H1 (cell line): Measurements from ENCODE around the gene ACSL4. TPM values are rescaled to one million over a fixed set of nuclear protein-coding genes. Genes with fewer than 3 reads are reported as not detected.

ENCODE experiments used
- CTCF ChIA-PET: fragments of 300-600 bp; sonication (Branson Sonifier 250); formaldehyde crosslinking; loops from one replicate; lab custom pipeline; 2021; ENCODE audit not compliant: partially characterized antibody; lab: Charles Lee
- POLR2A ChIA-PET: fragments of 300-600 bp; sonication (Branson Sonifier 250); formaldehyde crosslinking; loops from one replicate; lab custom pipeline; 2021; ENCODE audit warnings: inconsistent platforms; ENCODE audit not compliant: partially characterized antibody; lab: Charles Lee
- DNase-seq, 2 experiments: peaks; one replicate each; pipeline versions ENCODE4 v3.0.0 to v3.0.0-alpha.2; 2010 to 2022; ENCODE audit warnings: low spot score in 2 of 2, low read depth in 1 of 2, mixed read lengths in 1 of 2
- FAIRE-seq: peaks from 2 replicates; lab custom pipeline; 2011; peaks lifted over from hg19 to GRCh38; lab: Jason Lieb, UNC
- H2AFZ ChIP-seq: 2 replicates; pipeline ENCODE4 v1.8.1; 2012; ENCODE audit warnings: low read length, inconsistent platforms
- H2AK5ac ChIP-seq: 2 replicates; pipeline ENCODE4 v1.6.1; 2013; ENCODE audit warnings: low read depth, low read length
- H2BK120ac ChIP-seq: replicated peaks from 2 replicates; pipeline ENCODE3; 2013; ENCODE audit warnings: low read depth, low read length, inconsistent platforms
- H2BK12ac ChIP-seq: 2 replicates; pipeline ENCODE4 v1.6.1; 2013; ENCODE audit warnings: low read depth, low read length
- H2BK15ac ChIP-seq: 2 replicates; pipeline ENCODE4 v1.6.1; 2013; ENCODE audit warnings: low read length
- H2BK20ac ChIP-seq: 2 replicates; pipeline ENCODE4 v1.6.1; 2013; ENCODE audit warnings: low read length
- H2BK5ac ChIP-seq: 2 replicates; pipeline ENCODE4 v1.6.1; 2013; ENCODE audit warnings: low read depth, low read length
- H3K14ac ChIP-seq: 2 replicates; pipeline ENCODE4 v1.6.1; 2013; ENCODE audit warnings: inconsistent platforms; ENCODE audit not compliant: insufficient read length
- H3K18ac ChIP-seq: 2 replicates; pipeline ENCODE4 v1.6.1; 2013; ENCODE audit warnings: low read length; ENCODE audit errors: extremely low read depth
- H3K23ac ChIP-seq: 2 replicates; pipeline ENCODE4 v1.6.1; 2013; ENCODE audit warnings: inconsistent platforms; ENCODE audit not compliant: insufficient read length
- H3K23me2 ChIP-seq: 2 replicates; pipeline ENCODE4 v1.6.1; 2013; ENCODE audit warnings: low read depth, low read length
- H3K27ac ChIP-seq: 2 replicates; pipeline ENCODE4 v1.6.1; 2011; ENCODE audit warnings: low read depth, low read length, inconsistent platforms
- H3K27me3 ChIP-seq, 4 experiments: replicated peaks in 1 of 4; 1 replicate in 1 of 4; 2 replicates in 3 of 4; pipeline versions ENCODE4 v1.6.1 to v1.8.1; 2011 to 2013; ENCODE audit warnings: low read length in 3 of 4, mild to moderate bottlenecking in 3 of 4, inconsistent platforms in 2 of 4, mixed read lengths in 2 of 4, moderate library complexity in 1 of 4; ENCODE audit not compliant: control insufficient read depth in 3 of 4, insufficient read depth in 3 of 4; ENCODE audit errors: extremely low read depth in 1 of 4
- H3K36me3 ChIP-seq, 4 experiments: 2 replicates each; pipeline versions ENCODE4 v1.6.1 to v1.8.1; 2011 to 2013; ENCODE audit warnings: mild to moderate bottlenecking in 4 of 4, low read length in 3 of 4, moderate library complexity in 2 of 4, control low read depth in 1 of 4, inconsistent platforms in 1 of 4; ENCODE audit not compliant: insufficient read depth in 4 of 4, control insufficient read depth in 2 of 4
- H3K4ac ChIP-seq: replicated peaks from 2 replicates; pipeline ENCODE3; 2013; ENCODE audit warnings: low read length, low read depth, mixed read lengths, inconsistent platforms; ENCODE audit not compliant: insufficient read length
- H3K4me1 ChIP-seq, 4 experiments: replicated peaks in 1 of 4; 1 replicate in 1 of 4; 2 replicates in 3 of 4; pipeline versions ENCODE4 v1.6.1 to v1.8.1; 2011 to 2013; ENCODE audit warnings: low read length in 3 of 4, inconsistent platforms in 2 of 4, mixed read lengths in 1 of 4; ENCODE audit not compliant: insufficient read depth in 4 of 4, control insufficient read depth in 3 of 4
- H3K4me2 ChIP-seq, 2 experiments: 2 replicates each; pipeline versions ENCODE4 v1.6.1 to v1.8.1; 2011 to 2013; ENCODE audit warnings: low read depth in 2 of 2, low read length in 2 of 2, control low read depth in 1 of 2, inconsistent platforms in 1 of 2, mild to moderate bottlenecking in 1 of 2; ENCODE audit not compliant: insufficient read depth in 1 of 2
- H3K4me3 ChIP-seq, 4 experiments: fragments of 200-600, 300-600 bp in 1 of 4; sonication (generic), shearing (Covaris generic), sonication (Bioruptor Twin) in 1 of 4; 2 replicates each; pipeline versions ENCODE4 v1.5.1 to v1.8.1; 2011 to 2016; ENCODE audit warnings: low read length in 4 of 4, low read depth in 3 of 4, control low read depth in 2 of 4, inconsistent platforms in 2 of 4, mild to moderate bottlenecking in 2 of 4, mixed read lengths in 1 of 4, moderate library complexity in 1 of 4; ENCODE audit not compliant: insufficient read depth in 2 of 4; ENCODE audit errors: extremely low read depth in 1 of 4
- H3K56ac ChIP-seq: replicated peaks from 2 replicates; pipeline ENCODE3; 2013; ENCODE audit warnings: low read depth, mild to moderate bottlenecking, mixed read lengths, low read length, inconsistent platforms; ENCODE audit not compliant: insufficient read length
- H3K79me1 ChIP-seq: 2 replicates; pipeline ENCODE4 v1.6.1; 2013; ENCODE audit warnings: low read depth, low read length, control low read depth
- H3K79me2 ChIP-seq, 2 experiments: 2 replicates each; pipeline versions ENCODE4 v1.6.1 to v1.8.1; 2012 to 2013; ENCODE audit warnings: low read length in 2 of 2, mild to moderate bottlenecking in 2 of 2, inconsistent platforms in 1 of 2; ENCODE audit not compliant: insufficient read depth in 2 of 2, control insufficient read depth in 1 of 2
- H3K9ac ChIP-seq, 4 experiments: replicated peaks in 1 of 4; 1 replicate in 1 of 4; 2 replicates in 3 of 4; pipeline versions ENCODE4 v1.6.1 to v1.8.1; 2011 to 2013; ENCODE audit warnings: low read depth in 3 of 4, low read length in 3 of 4, control low read depth in 2 of 4, mild to moderate bottlenecking in 2 of 4, moderate library complexity in 2 of 4, inconsistent platforms in 1 of 4; ENCODE audit errors: extremely low read depth in 1 of 4
- H3K9me3 ChIP-seq, 2 experiments: 2 replicates each; pipeline versions ENCODE4 v1.6.1 to v1.8.1; 2012 to 2013; ENCODE audit warnings: mild to moderate bottlenecking in 2 of 2, moderate library complexity in 2 of 2, control low read depth in 1 of 2, inconsistent platforms in 1 of 2, low read depth in 1 of 2, low read length in 1 of 2, mixed read lengths in 1 of 2; ENCODE audit not compliant: insufficient read depth in 2 of 2
- H4K20me1 ChIP-seq, 2 experiments: replicated peaks in 1 of 2; 2 replicates each; pipeline versions ENCODE3 to v1.8.1; 2011 to 2013; ENCODE audit warnings: inconsistent platforms in 2 of 2, low read length in 2 of 2, mild to moderate bottlenecking in 1 of 2; ENCODE audit not compliant: insufficient read depth in 2 of 2, control insufficient read depth in 1 of 2
- H4K5ac ChIP-seq: 2 replicates; pipeline ENCODE4 v1.6.1; 2013; ENCODE audit warnings: low read length, low read depth, mixed read lengths, inconsistent platforms; ENCODE audit not compliant: insufficient read length
- H4K8ac ChIP-seq: 2 replicates; pipeline ENCODE4 v1.8.0; 2013; ENCODE audit warnings: mild to moderate bottlenecking, moderate library complexity, low read length, inconsistent platforms; ENCODE audit not compliant: insufficient read depth; ENCODE audit errors: extremely low read depth
- H4K91ac ChIP-seq: replicated peaks from 2 replicates; pipeline ENCODE3; 2013; ENCODE audit warnings: low read length, mixed read lengths, inconsistent platforms; ENCODE audit not compliant: insufficient read length
- BCL11A ChIP-seq, 2 experiments: IDR thresholded peaks; one replicate each; pipeline ENCODE4 v1.6.1; 2011; ENCODE audit warnings: low read depth in 2 of 2, low read length in 2 of 2, mild to moderate bottlenecking in 2 of 2
- BRCA1 ChIP-seq: IDR thresholded peaks from 2 replicates; pipeline ENCODE4 v1.6.1; 2012; ENCODE audit warnings: low read depth, low read length, improper control_type of control experiment
- CHD1 ChIP-seq: IDR thresholded peaks from 2 replicates; pipeline ENCODE4 v1.6.1; 2012; ENCODE audit warnings: low read depth, low read length, improper control_type of control experiment
- CHD2 ChIP-seq: IDR thresholded peaks from 2 replicates; pipeline ENCODE4 v1.6.1; 2012; ENCODE audit warnings: low read length, improper control_type of control experiment
- CTBP2 ChIP-seq: IDR thresholded peaks from 2 replicates; pipeline ENCODE4 v1.7.0; 2011; ENCODE audit warnings: borderline replicate concordance, mild to moderate bottlenecking, moderate library complexity, mixed read lengths, low read length; ENCODE audit not compliant: insufficient read depth, insufficient read length
- JUN ChIP-seq: IDR thresholded peaks from 2 replicates; pipeline ENCODE4 v1.6.1; 2011; ENCODE audit warnings: low read depth, mild to moderate bottlenecking, improper control_type of control experiment, low read length
- NANOG ChIP-seq: IDR thresholded peaks from 2 replicates; pipeline ENCODE4 v1.6.1; 2011; ENCODE audit warnings: low read length, low read depth, mild to moderate bottlenecking, inconsistent platforms; ENCODE audit not compliant: insufficient read depth, poor library complexity, severe bottlenecking
- RXRA ChIP-seq: IDR thresholded peaks from 2 replicates; pipeline ENCODE4 v1.6.1; 2011; ENCODE audit warnings: low read depth, mild to moderate bottlenecking, low read length, moderate library complexity; ENCODE audit not compliant: insufficient read depth
- SAP30 ChIP-seq: fragments of 300-600 bp; sonication (generic); IDR thresholded peaks from 2 replicates; pipeline ENCODE4 v1.7.1; 2012; ENCODE audit warnings: low read length, moderate library complexity, mild to moderate bottlenecking, inconsistent platforms; ENCODE audit not compliant: insufficient read depth, insufficient replicate concordance
- SP1 ChIP-seq: IDR thresholded peaks from 2 replicates; pipeline ENCODE4 v1.6.1; 2011; ENCODE audit warnings: low read depth, low read length
- WGBS, 2 experiments: shearing (Covaris generic) in 1 of 2; methylation state at CpG; one replicate each; pipeline versions ENCODE4 v1.1.6 to v1.1.7; 2013 to 2015; ENCODE audit warnings: low lambda C conversion rate in 2 of 2, mixed read lengths in 2 of 2, inconsistent platforms in 1 of 2, low coverage in 1 of 2, missing lambda C conversion rate in 1 of 2; ENCODE audit not compliant: insufficient replicate concordance in 2 of 2, insufficient coverage in 1 of 2, insufficient read length in 1 of 2; ENCODE audit errors: extremely low coverage in 1 of 2, missing lambda C conversion rate in 1 of 2; 5-methylcytosine and 5-hydroxymethylcytosine counted together
- polyA plus RNA-seq, 7 experiments: library from polyadenylated mRNA; depleted of rRNA in 3 of 7; stranded (reverse) in 5 of 7; unstranded in 2 of 7; fragments of >200 nt in 5 of 7; fragments of 200-250 nt in 2 of 7; gene quantifications; 1 replicate in 5 of 7; 2 replicates in 1 of 7; 4 replicates in 1 of 7; pipeline versions ENCODE4 v1.2.1 to v1.2.3, GENCODE V29; 2011 to 2013; ENCODE audit warnings: missing spikeins in 2 of 7, mixed read lengths in 2 of 7
- total RNA-seq: library from RNA; stranded (reverse); fragmentation: NEBNext Ultra II Directional; extraction: Animal tissue kit (Norgen Biotek cat#: 25700); gene quantifications from 2 replicates; pipeline ENCODE4 v1.2.1, GENCODE V29; 2021
- TF ChIP-seq, protein P1 (sequence below), 3 experiments: IDR thresholded peaks; 1 replicate in 2 of 3; 2 replicates in 1 of 3; pipeline versions ENCODE4 v1.5.1 to v1.6.1; 2011; ENCODE audit warnings: low read length in 3 of 3, mild to moderate bottlenecking in 3 of 3, inconsistent platforms in 2 of 3, low read depth in 1 of 3, moderate library complexity in 1 of 3; ENCODE audit not compliant: insufficient read depth in 1 of 3; ENCODE audit errors: control extremely low read depth in 1 of 3

ACSL4 gene
- total and polyA plus RNA-seq, 2 of the 8 experiments (the other 6 are each of a cell fraction or from before 2014, with no cell fraction given) = 11.3 to 47.0 TPM

DNA sequence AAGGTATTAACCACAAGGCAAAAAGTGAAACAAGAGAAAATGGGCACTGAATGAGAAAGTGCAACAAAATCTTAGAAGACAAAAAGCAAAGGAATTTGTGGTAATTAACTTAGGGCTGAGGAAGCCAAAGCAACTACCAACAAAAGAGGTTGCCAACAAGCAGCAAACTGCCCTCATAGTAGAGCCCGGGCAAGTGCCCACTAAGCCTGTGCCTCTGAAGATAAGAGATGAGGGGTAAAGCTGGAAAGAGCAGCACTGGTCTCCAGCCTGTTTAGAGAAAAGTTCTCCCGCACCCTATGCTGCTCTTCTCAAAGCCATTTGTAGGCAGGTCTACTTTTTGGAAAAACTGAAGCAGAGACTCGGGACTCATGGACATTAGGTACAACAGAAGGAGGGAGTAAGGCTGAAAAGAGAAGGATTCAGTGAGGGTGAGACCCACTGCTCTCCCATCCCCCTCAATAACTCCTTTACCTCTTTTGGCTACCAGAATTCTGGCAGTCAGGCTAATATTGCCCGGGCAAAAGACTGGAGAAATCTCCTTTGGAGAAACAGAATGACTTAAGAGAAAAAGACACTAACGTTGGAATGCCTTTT is 78.4 kb downstream of the ACSL4 start:
- CTCF ChIA-PET = interaction anchor here (1.4 to 1.5 kb wide), 2 partner anchors 169 to 236 kb away, joined by 3 read pairs; no protein-coding TSS in a partner anchor
- Histone ChIP-seq H2BK5ac (no peak overlapping the region), H4K20me1 (no peaks in the 10 kb centered on the region), H2AFZ (no peak overlapping the region), H3K23ac (no peak overlapping the region), H3K27me3 (no peaks in the 10 kb centered on the region), H3K4ac (no peak overlapping the region), H3K4me2 (no peak overlapping the region), H3K14ac (no peak overlapping the region), H3K56ac (no peak overlapping the region), H2BK20ac (no peak overlapping the region), H3K79me1 (no peaks in the 10 kb centered on the region), H3K18ac (no peak overlapping the region), H3K36me3 (peaks cover 0 to 5% (median 3%) of the 10 kb centered on the region in 4 experiments; a peak in 4 of 8 replicates), H3K23me2 (no peaks in the 10 kb centered on the region), H3K27ac (no peak overlapping the region), H2AK5ac (no peak overlapping the region), H3K4me3 (no peak overlapping the region), H2BK15ac (no peak overlapping the region), H3K4me1 (no peaks in the 10 kb centered on the region), H3K79me2 (no peaks in the 10 kb centered on the region), H4K91ac (no peak overlapping the region), H2BK12ac (no peak overlapping the region), H2BK120ac (no peak overlapping the region), H4K8ac (no peak overlapping the region), H3K9me3 (no peaks in the 10 kb centered on the region), H4K5ac (no peak overlapping the region), H3K9ac (no peak overlapping the region)
- 71% methylated on average over 5 of the region's 5 CpGs; no CpG with 5 or more reads in 1 of the 2 experiments for WGBS, 2 experiments
- POLR2A ChIA-PET = no interaction called here
- DNase-seq (no peak), FAIRE-seq (no peak)
- TF ChIP-seq SAP30 = no peak
- no peak for TF ChIP-seq SP1
- no peak for TF ChIP-seq CTBP2
- TF ChIP-seq, protein P1, sequence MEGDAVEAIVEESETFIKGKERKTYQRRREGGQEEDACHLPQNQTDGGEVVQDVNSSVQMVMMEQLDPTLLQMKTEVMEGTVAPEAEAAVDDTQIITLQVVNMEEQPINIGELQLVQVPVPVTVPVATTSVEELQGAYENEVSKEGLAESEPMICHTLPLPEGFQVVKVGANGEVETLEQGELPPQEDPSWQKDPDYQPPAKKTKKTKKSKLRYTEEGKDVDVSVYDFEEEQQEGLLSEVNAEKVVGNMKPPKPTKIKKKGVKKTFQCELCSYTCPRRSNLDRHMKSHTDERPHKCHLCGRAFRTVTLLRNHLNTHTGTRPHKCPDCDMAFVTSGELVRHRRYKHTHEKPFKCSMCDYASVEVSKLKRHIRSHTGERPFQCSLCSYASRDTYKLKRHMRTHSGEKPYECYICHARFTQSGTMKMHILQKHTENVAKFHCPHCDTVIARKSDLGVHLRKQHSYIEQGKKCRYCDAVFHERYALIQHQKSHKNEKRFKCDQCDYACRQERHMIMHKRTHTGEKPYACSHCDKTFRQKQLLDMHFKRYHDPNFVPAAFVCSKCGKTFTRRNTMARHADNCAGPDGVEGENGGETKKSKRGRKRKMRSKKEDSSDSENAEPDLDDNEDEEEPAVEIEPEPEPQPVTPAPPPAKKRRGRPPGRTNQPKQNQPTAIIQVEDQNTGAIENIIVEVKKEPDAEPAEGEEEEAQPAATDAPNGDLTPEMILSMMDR (IDR thresholded peaks at IDR 0.05; ENCODE audit: control extremely low read depth in 1 of 3, insufficient read depth in 1 of 3, low read depth in 1 of 3, low read length in 3 of 3) = no peak
- TF ChIP-seq NANOG = no peak
- no peak for TF ChIP-seq BCL11A (IDR thresholded peaks at IDR 0.05; ENCODE audit: low read depth in 2 of 2, low read length in 2 of 2)
- no peak for TF ChIP-seq CHD1
- no peak for TF ChIP-seq JUN
- TF ChIP-seq RXRA = no peak
- TF ChIP-seq BRCA1 = no peak
- TF ChIP-seq CHD2 = no peak
